Lower leg skin (tissue), 4 donors: Measurements from ENCODE around the gene SWAP70. TPM values are rescaled to one million over a fixed set of nuclear protein-coding genes. Genes with fewer than 3 reads are reported as not detected.

Source experiments
- DNase-seq, 2 donors: peaks; one replicate each; pipeline ENCODE4 v3.0.0-alpha.2; 2019; ENCODE audit warnings: low spot score in 2 of 2
- H3K4me3 ChIP-seq: fragments of 200-600 bp; sonication (generic); 2 replicates; pipeline ENCODE4 v1.5.1; 2017; ENCODE audit warnings: mild to moderate bottlenecking, low read depth; ENCODE audit not compliant: poor library complexity, severe bottlenecking
- CTCF ChIP-seq, 3 donors: fragments of 450-650 bp; IDR thresholded peaks; one replicate each; pipeline ENCODE4 v1.5.1; 2016; ENCODE audit warnings: antibody characterized with exemption in 3 of 3, mild to moderate bottlenecking in 3 of 3, moderate library complexity in 2 of 3
- POLR2A ChIP-seq, 2 donors: fragments of 450-650 bp; IDR thresholded peaks; one replicate each; pipeline ENCODE4 v1.6.1; 2016 to 2017; ENCODE audit warnings: antibody characterized with exemption in 2 of 2, mild to moderate bottlenecking in 1 of 2, moderate library complexity in 1 of 2
- WGBS, 2 donors: methylation state at CpG; one replicate each; pipeline ENCODE4 v1.1.5; 2018; 5-methylcytosine and 5-hydroxymethylcytosine counted together
- intact Hi-C: fragments of 100-400 bp; cut with DNase I; formaldehyde crosslinking; loops from one replicate; pipeline ENCODE4 v1.15.0; 2023; ENCODE audit warnings: low total_unique reads
- total RNA-seq, 4 donors: library from RNA; depleted of rRNA; stranded (reverse); fragments of >200 nt; gene quantifications; one replicate each; pipeline ENCODE4 v1.1.0, GENCODE V29; 2016

SWAP70 gene
- total RNA-seq, 4 donors from 2014 or later, result 40.8 to 83.1 (median 56.3) TPM

- intact Hi-C loops, result no loop called here
- no peak for DNase-seq
- TF ChIP-seq CTCF (IDR thresholded peaks at IDR 0.05) (no peak), POLR2A (IDR thresholded peaks at IDR 0.05) (no peak)
- no peak overlapping the region for H3K4me3 ChIP-seq
- 72 to 75% methylated on average over 12 of the region's 12 CpGs for WGBS, 2 donors
Observed at GRCh38 chr11:9626496-9627394, 37.1 kb upstream of the SWAP70 start.

GRCh38 chr11:9629064-9629463 lies 34.8 kb upstream of the SWAP70 start:
- H3K4me3 ChIP-seq, result no peak overlapping the region
- WGBS, 2 donors, result 94 to 95% methylated on average over 6 of the region's 6 CpGs
- no peak for DNase-seq
- intact Hi-C loops, result no loop called here
- TF ChIP-seq POLR2A (IDR thresholded peaks at IDR 0.05) (no peak), CTCF (IDR thresholded peaks at IDR 0.05) (no peak)

- no peak for TF ChIP-seq POLR2A (IDR thresholded peaks at IDR 0.05)
- TF ChIP-seq CTCF (IDR thresholded peaks at IDR 0.05), result no peak
- no peak overlapping the region for H3K4me3 ChIP-seq
- WGBS, 2 donors, result 60 to 76% methylated on average over 2 of the region's 2 CpGs
- no peak for DNase-seq
- intact Hi-C loops, result no loop called here
Observed at GRCh38 chr11:9633679-9634078, 30.2 kb upstream of the SWAP70 start.

GRCh38 chr11:9636691-9637090 lies 27.2 kb upstream of the SWAP70 start:
- no peak overlapping the region for H3K4me3 ChIP-seq
- TF ChIP-seq POLR2A (IDR thresholded peaks at IDR 0.05), result no peak
- TF ChIP-seq CTCF (IDR thresholded peaks at IDR 0.05), result no peak
- WGBS, 2 donors, result 100% methylated on average over 1 of the region's 1 CpG
- DNase-seq, result no peak
- intact Hi-C loops, result no loop called here

- TF ChIP-seq CTCF (IDR thresholded peaks at IDR 0.05) (no peak), POLR2A (IDR thresholded peaks at IDR 0.05) (no peak)
- WGBS, 2 donors, result 41 to 65% methylated on average over 5 of the region's 5 CpGs
- intact Hi-C loops, result no loop called here
- peak; percentile 48 to 88 for DNase-seq
- H3K4me3 ChIP-seq, result no peak overlapping the region
Observed at GRCh38 chr11:9639099-9639498, 24.8 kb upstream of the SWAP70 start.
